ENCODE measurements around the gene NTN1. TPM values are rescaled to one million over a fixed set of nuclear protein-coding genes. Genes with fewer than 3 reads are reported as not detected.

The NTN1 gene
- total and polyA plus RNA-seq, 3 donors from 2014 or later, result 4.8 to 8.8 (median 7.6) TPM

GRCh38 chr17:9218064-9218635 lies 196.8 kb downstream of the NTN1 start:
- Histone ChIP-seq H3K4me1 (no peaks in the 10 kb centered on the region), H3K27ac (no peak overlapping the region)

GRCh38 chr17:9218911-9219310 lies 197.6 kb downstream of the NTN1 start:
- Histone ChIP-seq H3K4me3 (no peak overlapping the region), H3K27me3 (no peaks in the 10 kb centered on the region), H3K4me1 (no peaks in the 10 kb centered on the region), H3K36me3 (ENCODE audit: low read depth, missing control alignments) (no peaks in the 10 kb centered on the region), H3K9me3 (no peaks in the 10 kb centered on the region), H3K27ac (no peak overlapping the region)
- DNase-seq, result no peak
- no peak for TF ChIP-seq CTCF (IDR thresholded peaks at IDR 0.05)
- TF ChIP-seq POLR2A (IDR thresholded peaks at IDR 0.05), result no peak
- intact Hi-C loops (cut with DNase I; ENCODE audit: low total_unique reads), result no loop called here
- 91 to 93% methylated on average over 14 to 15 of the region's 15 CpGs for WGBS, 2 donors

More at GRCh38 chr17:9218064-9218635, 196.8 kb downstream of the NTN1 start:
- WGBS, 2 donors, result 86 to 88% methylated on average over 7 to 8 of the region's 8 CpGs
- DNase-seq, result no peak
- no peaks in the 10 kb centered on the region for H3K36me3 ChIP-seq (ENCODE audit: low read depth, missing control alignments)
- H3K27me3 ChIP-seq, result no peaks in the 10 kb centered on the region
- no peak overlapping the region for H3K4me3 ChIP-seq
- intact Hi-C loops (cut with DNase I; ENCODE audit: low total_unique reads), result no loop called here
- no peak for TF ChIP-seq POLR2A (IDR thresholded peaks at IDR 0.05)
- no peak for TF ChIP-seq CTCF (IDR thresholded peaks at IDR 0.05)
- no peaks in the 10 kb centered on the region for H3K9me3 ChIP-seq

- TF ChIP-seq POLR2A (IDR thresholded peaks at IDR 0.05) (no peak), CTCF (IDR thresholded peaks at IDR 0.05) (no peak)
- Histone ChIP-seq H3K9me3 (no peaks in the 10 kb centered on the region), H3K27me3 (no peaks in the 10 kb centered on the region), H3K4me1 (no peaks in the 10 kb centered on the region), H3K27ac (no peak overlapping the region), H3K36me3 (ENCODE audit: low read depth, missing control alignments) (no peaks in the 10 kb centered on the region), H3K4me3 (no peak overlapping the region)
- no peak for DNase-seq
- intact Hi-C loops (cut with DNase I; ENCODE audit: low total_unique reads), result no loop called here
- 73 to 79% methylated on average over 12 to 13 of the region's 13 CpGs for WGBS, 2 donors
These were observed 198.5 kb downstream of the NTN1 start for GRCh38 chr17:9219631-9220397.

- no peak for DNase-seq
- Histone ChIP-seq H3K27ac (no peak overlapping the region), H3K27me3 (no peaks in the 10 kb centered on the region), H3K9me3 (no peaks in the 10 kb centered on the region), H3K4me1 (no peaks in the 10 kb centered on the region), H3K4me3 (no peak overlapping the region), H3K36me3 (ENCODE audit: low read depth, missing control alignments) (no peaks in the 10 kb centered on the region)
- 92 to 96% methylated on average over 10 to 23 of the region's 23 CpGs for WGBS, 2 donors
- no peak for TF ChIP-seq CTCF (IDR thresholded peaks at IDR 0.05)
- no peak for TF ChIP-seq POLR2A (IDR thresholded peaks at IDR 0.05)
- intact Hi-C loops (cut with DNase I; ENCODE audit: low total_unique reads), result no loop called here
These were observed 199.3 kb downstream of the NTN1 start for GRCh38 chr17:9220398-9221146.

Measured in testis (tissue), 3 donors.